Stimulated activated CD8-positive, alpha-beta memory T cell treated with anti-CD3 and anti-CD28 coated beads, Interleukin-2, amount 100 ng/mL, for 48 hours (primary cell): ENCODE data around the gene FZD7.

Source experiments
- DNase-seq, 2 donors: peaks; one replicate each; pipeline ENCODE4 v3.0.0-alpha.2; 2020; ENCODE audit warnings: low read depth in 2 of 2

Gene FZD7

DNA sequence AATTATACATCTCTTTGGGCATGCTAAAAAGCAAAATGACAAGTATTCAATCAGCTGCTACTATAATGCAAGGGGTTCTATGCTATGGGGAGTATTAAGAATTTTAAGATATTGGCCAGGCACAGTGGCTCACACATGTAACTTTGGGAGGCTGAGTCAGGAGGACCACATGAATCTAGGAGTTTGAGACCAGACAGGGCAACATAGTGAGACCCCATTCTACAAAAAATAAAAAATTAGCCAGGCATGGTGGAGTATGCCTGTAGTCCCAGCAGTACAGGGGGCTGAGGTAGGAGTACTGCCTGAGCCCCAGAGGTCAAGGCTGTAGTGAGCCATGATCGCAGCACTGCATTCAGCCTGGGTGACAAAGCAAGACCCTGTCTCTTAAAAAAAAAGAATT, 33.9 kb downstream of the FZD7 start:
- no peak for DNase-seq

DNA sequence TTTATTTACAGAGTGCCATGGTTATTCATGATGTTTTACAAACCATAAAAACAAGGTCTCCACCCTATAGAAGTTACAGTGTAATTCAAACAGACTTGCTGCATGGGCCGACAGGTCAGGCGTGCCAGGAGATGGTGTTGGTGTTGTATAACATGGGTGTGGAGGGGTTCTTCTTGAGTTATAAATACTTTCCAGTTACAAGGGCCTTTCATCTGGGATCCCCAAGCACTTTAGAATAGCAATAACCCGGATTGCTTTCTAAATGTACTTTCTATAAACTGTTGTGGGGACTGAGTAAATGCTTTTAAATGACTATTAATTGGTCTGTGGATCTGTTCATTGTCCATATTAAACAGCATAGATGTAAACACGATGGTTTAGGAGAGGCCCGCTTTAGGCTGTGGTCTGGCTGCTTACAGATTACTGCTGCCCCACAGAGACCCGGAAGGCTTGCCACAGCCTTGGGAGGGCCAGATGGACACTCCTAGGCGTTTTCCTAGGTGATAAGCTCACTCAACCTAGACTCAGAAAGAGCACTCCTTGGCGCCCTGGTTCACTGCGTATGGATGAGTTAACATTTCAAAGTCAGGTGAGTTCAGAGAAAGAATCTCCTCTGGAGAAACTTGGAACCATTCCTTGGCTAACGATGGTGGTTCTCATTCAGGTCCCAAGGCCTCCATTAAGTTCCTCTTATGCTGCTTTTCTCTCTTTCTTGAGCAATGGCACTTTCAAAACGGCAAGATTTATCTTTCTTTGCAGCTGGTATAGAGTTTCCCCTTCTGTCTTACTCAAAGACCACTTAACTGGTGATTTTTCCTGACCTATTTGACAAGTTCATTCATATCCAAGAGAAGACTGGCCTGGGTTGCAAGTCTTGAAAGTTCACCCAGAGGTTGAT, 35.8 kb downstream of the FZD7 start:
- no peak for DNase-seq

DNA sequence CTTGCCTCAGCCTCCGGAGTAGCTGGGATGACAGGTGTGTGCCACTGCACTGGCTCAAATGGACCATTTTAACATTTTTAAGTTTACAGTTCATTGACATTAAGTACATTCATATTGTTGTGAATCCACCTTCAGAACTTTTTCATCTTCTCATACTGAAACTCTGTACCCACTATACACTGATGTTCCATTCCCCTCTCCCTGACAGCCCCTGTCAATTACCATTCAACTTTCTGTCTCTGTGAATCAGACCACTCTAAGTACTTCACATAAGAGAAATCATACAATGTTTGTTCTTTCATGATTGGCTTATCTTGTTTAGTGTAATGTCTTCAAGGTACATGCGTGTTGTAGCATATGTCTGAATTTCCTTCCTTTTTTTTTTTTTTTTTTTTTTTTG, 37.5 kb downstream of the FZD7 start:
- no peak for DNase-seq

DNA sequence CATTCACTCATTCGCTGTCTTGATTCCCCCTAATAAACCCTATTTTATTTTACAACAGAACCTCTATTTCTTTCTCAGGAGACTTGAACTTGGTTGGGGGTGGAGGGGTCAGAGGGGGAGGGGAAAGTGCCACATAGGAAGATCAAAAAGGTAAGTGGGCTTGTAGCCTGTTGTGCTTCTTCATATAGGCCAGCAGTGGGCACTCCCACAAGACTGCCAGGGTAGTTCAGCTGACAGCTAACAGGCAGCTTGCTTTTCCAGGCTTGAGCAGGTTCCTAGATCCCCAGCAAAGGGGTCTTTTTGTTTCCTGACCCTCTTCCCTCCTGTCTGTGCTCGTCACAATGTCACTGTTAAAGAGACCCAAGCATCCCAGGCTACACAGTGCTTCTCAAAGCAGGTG, 38.6 kb downstream of the FZD7 start:
- DNase-seq = no peak

DNA sequence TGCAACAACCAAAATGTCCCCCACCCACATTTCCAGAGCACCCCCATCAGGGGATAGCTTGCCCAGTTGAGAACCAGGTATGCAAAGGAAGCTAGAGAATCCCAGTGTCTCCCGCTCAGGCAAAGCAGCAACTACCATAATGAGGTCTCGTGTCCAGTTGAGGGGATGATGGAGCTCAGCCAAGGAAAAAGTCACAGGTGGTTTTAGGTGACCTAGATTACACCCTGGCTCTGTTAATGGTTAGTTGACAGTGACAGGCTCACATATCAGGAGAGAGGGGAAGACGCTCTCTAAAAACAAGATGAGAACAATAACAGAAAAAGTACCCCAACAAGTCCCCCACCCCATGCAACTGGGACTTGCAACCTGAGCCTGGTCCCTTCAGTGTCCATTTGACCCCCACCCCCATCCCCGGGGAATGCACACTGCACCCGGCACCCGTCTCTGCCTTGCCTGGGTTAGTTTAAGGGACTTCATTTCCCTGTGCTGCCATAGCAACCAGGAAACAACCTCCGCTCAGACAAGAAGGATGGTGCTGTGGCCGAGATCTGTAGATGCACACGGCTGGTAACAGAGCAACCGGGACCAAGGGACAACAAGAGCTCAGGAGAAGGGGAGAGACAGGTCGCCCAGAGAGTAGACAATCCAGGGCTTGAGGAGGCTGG, 39.2 kb downstream of the FZD7 start, which contains the start of gene KIAA2012:
Gene KIAA2012 (plus strand): TSS at position 519 of the 665 bp plus-strand sequence. CDS start 373 bp downstream, outside the sequence.
- no peak for DNase-seq

DNA sequence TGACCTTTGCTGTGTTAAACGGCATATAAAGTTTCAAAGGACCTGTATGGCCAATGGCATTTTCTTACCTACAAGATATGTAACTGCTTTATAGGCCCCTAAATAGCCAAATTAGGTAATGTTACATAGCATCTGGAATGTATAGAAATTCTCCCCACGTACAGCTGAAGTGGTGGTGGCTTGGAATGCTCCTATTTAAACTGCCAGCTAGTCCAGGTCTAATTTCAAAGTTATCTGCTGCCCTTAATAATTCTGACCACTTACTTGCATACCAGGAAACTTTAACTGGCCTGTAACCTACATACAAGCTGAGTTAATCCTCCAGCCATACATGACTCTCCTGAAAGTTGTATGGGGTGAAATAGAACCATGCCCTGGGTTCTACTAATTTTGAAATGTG, 40.7 kb downstream of the FZD7 start:
- DNase-seq = no peak

DNA sequence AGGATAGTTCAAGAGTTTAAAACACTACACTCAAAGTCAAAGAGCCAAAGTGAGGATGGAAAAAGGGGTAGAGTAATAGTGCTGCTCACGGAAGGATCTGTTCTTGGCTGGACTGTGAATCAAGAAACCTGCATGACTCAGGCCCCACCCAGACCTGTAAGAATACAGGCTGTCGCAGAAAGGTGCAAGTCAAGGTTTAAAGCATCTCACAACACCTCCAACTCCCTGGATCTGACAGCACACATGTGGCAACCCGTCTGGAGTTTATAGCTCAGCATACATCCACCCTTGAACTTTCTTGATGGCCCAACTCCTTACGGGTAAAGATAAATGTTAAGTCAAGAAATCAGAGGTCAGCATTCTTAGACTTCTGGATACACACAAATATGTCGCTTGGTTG, 45.7 kb downstream of the FZD7 start:
- no peak for DNase-seq

DNA sequence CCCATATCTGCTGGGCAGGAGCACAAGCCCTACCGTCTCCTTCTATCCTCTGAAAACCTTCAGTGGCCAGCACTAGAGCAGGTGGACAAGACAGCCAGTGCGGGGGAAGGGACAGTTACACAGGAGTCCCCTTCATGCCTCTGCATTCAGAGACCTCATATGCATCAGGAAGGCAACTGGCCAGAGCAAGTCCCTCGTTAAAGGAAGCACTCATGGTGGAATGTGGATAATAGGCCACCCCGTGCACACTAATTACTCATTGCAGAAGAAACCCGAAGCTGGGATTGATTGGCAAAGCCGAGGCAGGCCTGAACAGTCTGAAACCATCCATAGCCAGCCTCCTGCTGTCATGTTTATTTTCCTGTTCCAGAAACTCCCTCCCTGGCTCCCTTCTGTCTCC, 50.6 kb downstream of the FZD7 start:
- no peak for DNase-seq
